ENCODE data around the gene TBXA2R.

Gene TBXA2R

GRCh38 chr19:3619631-3620012 lies 12.9 kb upstream of the TBXA2R start:
- no peak for DNase-seq (ENCODE audit: low spot score)

- DNase-seq (ENCODE audit: low spot score) = no peak
Measured at GRCh38 chr19:3618811-3619630, 12.3 kb upstream of the TBXA2R start.

- peak; percentile 45 for DNase-seq (ENCODE audit: low spot score)
Measured at GRCh38 chr19:3618144-3618810, 11.6 kb upstream of the TBXA2R start.

GRCh38 chr19:3617463-3617862 lies 10.8 kb upstream of the TBXA2R start:
- no peak for DNase-seq (ENCODE audit: low spot score)

- DNase-seq (ENCODE audit: low spot score) = no peak
Measured at GRCh38 chr19:3615524-3616135, 9.0 kb upstream of the TBXA2R start.

GRCh38 chr19:3614858-3615505 lies 8.3 kb upstream of the TBXA2R start:
- no peak for DNase-seq (ENCODE audit: low spot score)

GRCh38 chr19:3613818-3614661 lies 7.4 kb upstream of the TBXA2R start:
- DNase-seq (ENCODE audit: low spot score) = no peak

- DNase-seq (ENCODE audit: low spot score) = no peak
Measured at GRCh38 chr19:3612901-3613741, 6.4 kb upstream of the TBXA2R start.

- DNase-seq (ENCODE audit: low spot score) = no peak
Measured at GRCh38 chr19:3612330-3612729, 5.7 kb upstream of the TBXA2R start.

- DNase-seq (ENCODE audit: low spot score) = no peak
Measured at GRCh38 chr19:3611841-3612240, 5.2 kb upstream of the TBXA2R start.

GRCh38 chr19:3610745-3611717 lies 4.4 kb upstream of the TBXA2R start:
- DNase-seq (ENCODE audit: low spot score) = no peak

- no peak for DNase-seq (ENCODE audit: low spot score)
Measured at GRCh38 chr19:3609779-3610719, 3.4 kb upstream of the TBXA2R start.

GRCh38 chr19:3608750-3609322 lies 2.2 kb upstream of the TBXA2R start:
- DNase-seq (ENCODE audit: low spot score) = no peak

- DNase-seq (ENCODE audit: low spot score) = no peak
Measured at GRCh38 chr19:3608079-3608641, 1.5 kb upstream of the TBXA2R start.

- no peak for DNase-seq (ENCODE audit: low spot score)
Measured at GRCh38 chr19:3607303-3608078, 816 bp upstream of the TBXA2R start.

GRCh38 chr19:3606174-3606689 lies 443 bp downstream of the TBXA2R start:
- no peak for DNase-seq (ENCODE audit: low spot score)

GRCh38 chr19:3605770-3606169 lies 905 bp downstream of the TBXA2R start:
- DNase-seq (ENCODE audit: low spot score) = no peak

Data from globus pallidus (tissue), 1 donor.